ENCODE results near the gene GNG2.

- TF ChIP-seq CTCF (IDR thresholded peaks at IDR 0.05 in 2 of 3, conservative IDR thresholded peaks at IDR 0.05 in 1 of 3; ENCODE audit: control insufficient read depth in 2 of 3, extremely low read depth in 1 of 3, insufficient read depth in 1 of 3, low read depth in 3 of 3, low read length in 3 of 3) (no peak), EP300 (IDR thresholded peaks at IDR 0.05; ENCODE audit: borderline replicate concordance in 1 of 2, control insufficient read depth in 1 of 2, low read depth in 2 of 2, low read length in 2 of 2) (no peak), ZNF217 (IDR thresholded peaks at IDR 0.05) (no peak), NR2C2 (IDR thresholded peaks at IDR 0.05; ENCODE audit: borderline replicate concordance, control insufficient read depth, insufficient read length, low read depth) (no peak), POLR2AphosphoS5 (IDR thresholded peaks at IDR 0.05; ENCODE audit: low read length) (no peak), ATF3 (IDR thresholded peaks at IDR 0.05; ENCODE audit: borderline replicate concordance, extremely low read depth, low read depth, low read length) (no peak), JUND (IDR thresholded peaks at IDR 0.05; ENCODE audit: low read depth, low read length) (no peak), HDAC2 (IDR thresholded peaks at IDR 0.05) (no peak), PBX3 (IDR thresholded peaks at IDR 0.05; ENCODE audit: insufficient replicate concordance, low read depth, low read length) (no peak), RB1 (IDR thresholded peaks at IDR 0.05; ENCODE audit: borderline replicate concordance) (no peak), RBBP5 (conservative IDR thresholded peaks at IDR 0.05) (no peak), RAD51 (IDR thresholded peaks at IDR 0.05) (no peak), CEBPB (IDR thresholded peaks at IDR 0.05; ENCODE audit: borderline replicate concordance in 1 of 2, low read depth in 2 of 2, low read length in 2 of 2) (no peak), SUZ12 (IDR thresholded peaks at IDR 0.05; ENCODE audit: unreplicated experiment) (no peak)
Measured at GRCh38 chr14:51816031-51816430, 44.4 kb upstream of the GNG2 start.
